Right atrium auricular region (tissue), 2 donors: ENCODE data around the gene SH3BP5L. TPM values are rescaled to one million over a fixed set of nuclear protein-coding genes. Genes with fewer than 3 reads are reported as not detected.

Source experiments
- DNase-seq: peaks from one replicate; pipeline ENCODE4 v3.0.0-alpha.2; 2019; ENCODE audit warnings: low spot score
- H3K27ac ChIP-seq, 2 donors: fragments of 200-600 bp; sonication (generic); 1 replicate in 1 of 2; 2 replicates in 1 of 2; pipeline ENCODE4 v1.5.1; 2016 to 2019
- H3K27me3 ChIP-seq, 2 donors: fragments of 200-600 bp; sonication (generic); one replicate each; pipeline versions ENCODE4 v1.5.1 to v1.6.0; 2017 to 2019
- H3K36me3 ChIP-seq: fragments of 200-600 bp; sonication (generic); one replicate; pipeline ENCODE4 v1.5.1; 2016
- H3K4me1 ChIP-seq, 2 donors: fragments of 200-600 bp; sonication (generic); one replicate each; pipeline versions ENCODE4 v1.5.1 to v1.6.0; 2017 to 2019
- H3K4me3 ChIP-seq, 2 donors: fragments of 200-600 bp; sonication (generic); 1 replicate in 1 of 2; 2 replicates in 1 of 2; pipeline ENCODE4 v1.5.1; 2017 to 2019; ENCODE audit warnings: mild to moderate bottlenecking in 1 of 2, moderate library complexity in 1 of 2
- H3K9me3 ChIP-seq, 2 donors: fragments of 200-600 bp; sonication (generic); one replicate each; pipeline ENCODE4 v1.5.1; 2019
- CTCF ChIP-seq, 2 donors: fragments of 200-600 bp; sonication (generic); IDR thresholded peaks; one replicate each; pipeline ENCODE4 v1.5.1; 2019; ENCODE audit warnings: antibody characterized with exemption in 2 of 2
- total RNA-seq, 2 donors: library from RNA; depleted of rRNA; stranded (reverse); fragments of >200 nt; gene quantifications; one replicate each; pipeline ENCODE4 v1.1.0, GENCODE V29; 2016

SH3BP5L gene
- total RNA-seq, 2 donors from 2014 or later, result 13.6 to 18.5 TPM

GRCh38 chr1:248844526-248844925 is 18.8 kb upstream of the SH3BP5L start:
- DNase-seq, result no peak
- Histone ChIP-seq H3K9me3 (no peaks in the 10 kb centered on the region), H3K4me3 (no peak overlapping the region), H3K27ac (no peak overlapping the region), H3K4me1 (peaks cover 0 to 44% of the 10 kb centered on the region in 2 donors), H3K36me3 (peaks cover 48% of the 10 kb centered on the region), H3K27me3 (no peaks in the 10 kb centered on the region)
- no peak for TF ChIP-seq CTCF (IDR thresholded peaks at IDR 0.05)

DNA sequence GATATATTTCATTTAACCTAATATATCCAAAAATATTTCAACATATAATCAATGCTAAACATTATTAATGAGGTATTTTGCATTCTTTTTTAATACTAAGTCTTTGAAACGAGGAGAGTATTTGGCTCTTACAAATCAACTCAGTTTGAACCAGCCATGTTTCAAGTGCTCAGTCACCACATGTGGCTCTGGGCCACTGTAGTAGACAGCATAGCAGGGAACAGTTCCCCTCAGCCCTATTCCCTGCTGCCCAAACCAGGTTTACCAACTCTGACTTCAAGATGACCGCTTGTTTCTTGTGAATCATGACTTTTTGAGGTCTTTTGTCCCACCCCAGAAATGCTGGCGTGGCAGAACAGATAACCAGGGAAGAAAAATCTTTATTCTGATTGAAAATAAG is 18.0 kb upstream of the SH3BP5L start:
- DNase-seq, result no peak
- peak overlapping the region in 1 of 2 donors; percentile 21 for H3K27ac ChIP-seq
- peaks cover 0 to 49% of the 10 kb centered on the region in 2 donors for H3K4me1 ChIP-seq
- no peak for TF ChIP-seq CTCF (IDR thresholded peaks at IDR 0.05)
- no peak overlapping the region for H3K4me3 ChIP-seq
- H3K27me3 ChIP-seq, result no peaks in the 10 kb centered on the region
- no peaks in the 10 kb centered on the region for H3K9me3 ChIP-seq
- peaks cover 40% of the 10 kb centered on the region for H3K36me3 ChIP-seq

GRCh38 chr1:248842781-248843331 is 17.1 kb upstream of the SH3BP5L start:
- H3K27ac ChIP-seq, result peak overlapping the region; percentile 18 to 60

GRCh38 chr1:248841702-248842395 is 16.1 kb upstream of the SH3BP5L start:
- peak overlapping the region; percentile 37 to 60 for H3K27ac ChIP-seq
- H3K4me3 ChIP-seq, result no peak overlapping the region
- H3K4me1 ChIP-seq, result peaks cover 0 to 54% of the 10 kb centered on the region in 2 donors
- no peak for DNase-seq
- H3K9me3 ChIP-seq, result no peaks in the 10 kb centered on the region
- peak; percentile 41 to 70 for TF ChIP-seq CTCF (IDR thresholded peaks at IDR 0.05)
- no peaks in the 10 kb centered on the region for H3K27me3 ChIP-seq
- H3K36me3 ChIP-seq, result peaks cover 21% of the 10 kb centered on the region

More at GRCh38 chr1:248842781-248843331, 17.1 kb upstream of the SH3BP5L start:
- peaks cover 31% of the 10 kb centered on the region for H3K36me3 ChIP-seq
- H3K27me3 ChIP-seq, result no peaks in the 10 kb centered on the region
- no peak for DNase-seq
- no peaks in the 10 kb centered on the region for H3K9me3 ChIP-seq
- TF ChIP-seq CTCF (IDR thresholded peaks at IDR 0.05), result no peak
- no peak overlapping the region for H3K4me3 ChIP-seq
- H3K4me1 ChIP-seq, result peaks cover 0 to 49% of the 10 kb centered on the region in 2 donors

- Histone ChIP-seq H3K27me3 (no peaks in the 10 kb centered on the region), H3K36me3 (peaks cover 12% of the 10 kb centered on the region), H3K9me3 (no peaks in the 10 kb centered on the region), H3K4me1 (peaks cover 0 to 54% of the 10 kb centered on the region in 2 donors), H3K27ac (peak overlapping the region in 1 of 2 donors; percentile 37), H3K4me3 (no peak overlapping the region)
- TF ChIP-seq CTCF (IDR thresholded peaks at IDR 0.05), result no peak
- DNase-seq, result no peak
Measured at GRCh38 chr1:248840946-248841345, 15.2 kb upstream of the SH3BP5L start.
